H1 (cell line): ENCODE data around the gene BCL2L11. TPM values are rescaled to one million over a fixed set of nuclear protein-coding genes. Genes with fewer than 3 reads are reported as not detected.

ENCODE experiments used
- GABPA ChIP-seq: IDR thresholded peaks from 2 replicates; pipeline ENCODE4 v1.6.1; 2011; ENCODE audit warnings: mild to moderate bottlenecking, low read length, moderate library complexity, borderline replicate concordance; ENCODE audit not compliant: insufficient read depth
- NRF1 ChIP-seq: IDR thresholded peaks from 2 replicates; pipeline ENCODE4 v1.6.1; 2011; ENCODE audit warnings: mild to moderate bottlenecking, low read depth, low read length, improper control_type of control experiment
- RAD21 ChIP-seq, 2 experiments: IDR thresholded peaks in 1 of 2; conservative IDR thresholded peaks in 1 of 2; 2 replicates each; pipeline ENCODE4 v1.6.1; 2011; ENCODE audit warnings: low read depth in 2 of 2, low read length in 2 of 2, improper control_type of control experiment in 1 of 2, inconsistent platforms in 1 of 2, mild to moderate bottlenecking in 1 of 2, moderate library complexity in 1 of 2
- RXRA ChIP-seq: IDR thresholded peaks from 2 replicates; pipeline ENCODE4 v1.6.1; 2011; ENCODE audit warnings: low read depth, mild to moderate bottlenecking, low read length, moderate library complexity; ENCODE audit not compliant: insufficient read depth
- polyA plus RNA-seq, 7 experiments: library from polyadenylated mRNA; depleted of rRNA in 3 of 7; stranded (reverse) in 5 of 7; unstranded in 2 of 7; fragments of >200 nt in 5 of 7; fragments of 200-250 nt in 2 of 7; gene quantifications; 1 replicate in 5 of 7; 2 replicates in 1 of 7; 4 replicates in 1 of 7; pipeline versions ENCODE4 v1.2.1 to v1.2.3, GENCODE V29; 2011 to 2013; ENCODE audit warnings: missing spikeins in 2 of 7, mixed read lengths in 2 of 7
- total RNA-seq: library from RNA; stranded (reverse); fragmentation: NEBNext Ultra II Directional; extraction: Animal tissue kit (Norgen Biotek cat#: 25700); gene quantifications from 2 replicates; pipeline ENCODE4 v1.2.1, GENCODE V29; 2021

Gene BCL2L11
- total and polyA plus RNA-seq, 2 of the 8 experiments (the other 6 are each of a cell fraction or from before 2014, with no cell fraction given): 7.5 to 22.9 TPM

DNA sequence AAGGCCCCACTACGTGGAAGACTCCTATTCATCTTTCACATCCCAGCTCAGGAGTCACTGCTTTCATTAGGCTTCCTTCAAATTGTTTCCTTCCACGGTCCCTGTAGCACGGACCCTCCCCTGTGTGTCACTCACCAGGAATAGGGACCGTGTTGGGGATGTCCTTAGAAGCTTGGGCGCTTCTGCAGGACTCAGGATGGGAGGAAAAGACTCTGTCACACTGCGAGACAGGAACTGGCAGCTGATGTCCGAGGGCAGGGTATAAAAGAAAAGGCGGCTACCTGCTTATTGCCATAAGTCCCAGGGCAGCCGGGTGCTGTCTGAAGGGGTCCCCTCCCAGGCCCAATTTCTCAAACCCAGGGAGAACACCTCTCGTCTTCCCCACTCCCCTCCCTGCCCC lies 79.1 kb downstream of the BCL2L11 start (continued):
- no peak for TF ChIP-seq RAD21 (IDR thresholded peaks at IDR 0.05 in 1 of 2, conservative IDR thresholded peaks at IDR 0.05 in 1 of 2; ENCODE audit: low read depth in 2 of 2, low read length in 2 of 2)
- TF ChIP-seq GABPA: no peak
- no peak for TF ChIP-seq NRF1
- TF ChIP-seq RXRA: no peak
